GM12891 (cell line): Measurements from ENCODE around the gene RPL35A.

Experiments used
- PAX5 ChIP-seq: IDR thresholded peaks from 2 replicates; pipeline ENCODE4 v1.6.1; 2011; ENCODE audit warnings: low read length, moderate library complexity, mild to moderate bottlenecking; ENCODE audit not compliant: insufficient read depth, severe bottlenecking
- POLR2A ChIP-seq: IDR thresholded peaks from 2 replicates; pipeline ENCODE4 v1.6.1; 2011; ENCODE audit warnings: low read depth, low read length, control low read depth
- POLR2AphosphoS5 ChIP-seq: IDR thresholded peaks from 2 replicates; pipeline ENCODE4 v1.6.1; 2011; ENCODE audit warnings: low read depth, low read length, control low read depth
- POU2F2 ChIP-seq: IDR thresholded peaks from 2 replicates; pipeline ENCODE4 v1.6.1; 2011; ENCODE audit warnings: low read depth, mild to moderate bottlenecking, control low read depth, low read length, moderate library complexity
- TAF1 ChIP-seq: IDR thresholded peaks from 2 replicates; pipeline ENCODE4 v1.6.1; 2011; ENCODE audit warnings: low read depth, low read length, control low read depth

DNA sequence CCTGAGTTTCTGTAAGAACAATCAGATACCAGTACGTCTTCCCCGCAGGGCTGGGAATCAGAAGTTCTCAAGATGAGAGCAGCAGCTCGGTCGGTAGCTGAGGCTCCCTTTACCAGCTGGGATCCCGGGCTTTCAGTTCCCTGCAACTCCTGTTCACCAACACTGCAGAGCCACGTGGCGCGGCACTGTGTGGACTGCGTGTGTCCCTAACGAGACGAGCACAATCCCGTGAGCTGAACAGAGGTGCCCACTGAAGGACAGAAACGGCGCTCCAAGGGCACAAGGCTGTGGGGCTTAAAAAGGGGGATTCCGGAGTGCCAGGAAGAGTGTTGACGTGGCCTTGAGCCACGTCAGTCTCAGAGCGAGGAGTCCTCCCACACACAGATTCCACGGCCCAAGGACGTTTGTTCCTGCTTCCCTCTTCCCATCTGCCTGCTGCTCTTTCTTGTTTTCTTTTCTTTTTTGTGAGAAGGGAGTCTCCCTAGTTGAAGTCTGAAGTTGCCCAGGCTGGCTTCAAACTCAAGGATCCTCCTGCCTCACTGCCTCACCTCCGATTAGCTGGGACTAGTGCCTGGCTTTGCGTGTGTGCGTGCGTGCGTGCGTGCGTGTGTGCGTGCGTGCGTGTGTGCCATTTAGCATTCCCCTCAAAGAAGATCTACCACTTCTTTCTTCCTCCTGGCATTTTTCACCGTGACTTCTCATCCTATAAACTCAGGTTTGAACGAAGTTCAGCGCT is 37.1 kb upstream of the RPL35A start:
- no peak for TF ChIP-seq POLR2A
- no peak for TF ChIP-seq TAF1
- TF ChIP-seq POU2F2, result no peak
- no peak for TF ChIP-seq POLR2AphosphoS5
- no peak for TF ChIP-seq PAX5
